Body of pancreas (tissue), 4 donors: ENCODE data around the gene ARPP19.
"Not testable (repeated sequence)": the region's sequence is repeated elsewhere in the genome, so short reads cannot be mapped to it uniquely, and the experiment has no call there.

ENCODE experiments used
- CTCF ChIP-seq, 7 experiments: fragments of 450-650 bp in 4 of 7; fragments of 200-600 bp in 3 of 7; sonication (generic) in 3 of 7; IDR thresholded peaks; one replicate each; pipeline ENCODE4 v1.5.1; 2016 to 2019; ENCODE audit warnings: antibody characterized with exemption in 7 of 7
- POLR2A ChIP-seq, 3 donors: fragments of 450-650 bp; IDR thresholded peaks; one replicate each; pipeline ENCODE4 v1.6.1; 2016; ENCODE audit warnings: antibody characterized with exemption in 3 of 3, mild to moderate bottlenecking in 2 of 3

DNA sequence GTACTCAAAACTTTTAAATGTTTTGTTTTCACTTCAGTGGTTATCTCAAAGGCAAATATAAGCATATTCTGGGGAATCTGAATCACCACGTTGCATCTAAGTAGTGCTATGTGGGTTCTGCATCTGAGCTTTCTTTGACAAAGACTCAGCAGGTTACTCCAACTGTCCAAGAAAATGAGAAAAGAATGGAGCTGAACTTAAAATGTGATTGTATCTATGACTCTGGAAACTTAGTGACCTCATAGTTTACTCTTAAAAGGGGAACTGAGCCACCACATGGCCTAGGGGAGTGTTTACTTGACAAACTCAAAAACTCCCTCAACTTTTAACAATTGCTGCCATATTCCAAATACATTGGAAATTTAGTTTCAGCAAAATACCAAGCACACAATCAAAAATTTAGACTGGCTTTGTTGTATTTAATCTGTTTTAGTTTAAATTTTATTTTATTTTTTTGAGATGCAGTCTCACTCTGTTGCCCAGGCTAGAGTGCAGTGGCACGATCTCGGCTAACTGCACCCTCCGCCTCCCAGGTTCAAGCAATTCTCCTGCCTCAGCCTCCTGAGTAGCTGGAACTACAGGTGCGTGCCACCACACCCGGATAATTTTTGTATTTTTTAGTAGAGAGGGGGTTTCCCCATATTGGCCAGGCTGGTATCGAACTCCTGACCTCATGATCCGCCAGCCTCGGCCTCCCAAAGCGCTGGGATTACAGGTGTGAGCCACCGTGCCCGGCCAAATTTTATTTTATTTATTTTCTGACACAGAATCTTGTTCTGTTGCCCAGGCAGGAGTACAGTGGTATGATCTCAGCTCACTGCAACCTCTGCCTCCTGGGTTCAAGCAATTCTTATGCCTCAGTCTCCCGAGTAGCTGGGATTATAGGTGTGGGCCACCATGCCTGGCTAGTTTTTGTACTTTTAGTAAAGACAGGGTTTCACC lies 3.1 kb downstream of the ARPP19 start:
- not testable (repeated sequence) for TF ChIP-seq POLR2A, CTCF (IDR thresholded peaks at IDR 0.05)
